Calu3 (cell line): ENCODE data around the gene PANX1. TPM values are rescaled to one million over a fixed set of nuclear protein-coding genes. Genes with fewer than 3 reads are reported as not detected.

ENCODE experiments used
- BruUV-seq: library from RNA; stranded (reverse); fragments of 400-500 nt; replicated peaks from 2 replicates; lab custom pipeline; 2021; lab: Mats Ljungman, UMichigan
- CTCF ChIA-PET: fragments of 300-600 bp; sonication (Branson Sonifier 250); formaldehyde crosslinking; loops from one replicate; lab custom pipeline; 2022; ENCODE audit warnings: antibody characterized with exemption; lab: Charles Lee
- DNase-seq: peaks from one replicate; pipeline ENCODE4 v3.0.0; 2022
- H3K27ac Mint-ChIP-seq: one replicate; pipeline ENCODE4 v1.8.0; 2022; ENCODE audit warnings: mixed read lengths; ENCODE audit not compliant: unreplicated experiment
- H3K27me3 Mint-ChIP-seq: one replicate; pipeline ENCODE4 v1.8.0; 2022; ENCODE audit warnings: mixed read lengths; ENCODE audit not compliant: unreplicated experiment
- H3K36me3 Mint-ChIP-seq: one replicate; pipeline ENCODE4 v1.8.0; 2022; ENCODE audit warnings: mild to moderate bottlenecking, moderate library complexity, mixed read lengths; ENCODE audit not compliant: insufficient read depth, unreplicated experiment
- H3K4me1 Mint-ChIP-seq: one replicate; pipeline ENCODE4 v1.8.0; 2022; ENCODE audit warnings: mild to moderate bottlenecking, low read depth, mixed read lengths; ENCODE audit not compliant: unreplicated experiment
- H3K4me3 Mint-ChIP-seq: one replicate; pipeline ENCODE4 v1.8.0; 2022; ENCODE audit warnings: mild to moderate bottlenecking, low read depth, moderate library complexity, mixed read lengths; ENCODE audit not compliant: unreplicated experiment
- H3K9me3 Mint-ChIP-seq: one replicate; pipeline ENCODE4 v1.8.0; 2022; ENCODE audit warnings: low read depth, mixed read lengths; ENCODE audit not compliant: unreplicated experiment
- CTCF ChIP-seq: fragments of 200-600 bp; IDR thresholded peaks from one replicate; pipeline ENCODE4 v1.8.0; 2022; ENCODE audit warnings: antibody characterized with exemption; ENCODE audit not compliant: unreplicated experiment
- intact Hi-C: fragments of 100-400 bp; cut with micrococcal nuclease; formaldehyde crosslinking; loops from one replicate; pipeline ENCODE4 v1.10.0; 2022; ENCODE audit not compliant: unreplicated experiment
- total RNA-seq: library from RNA; stranded (reverse); gene quantifications from 2 replicates; pipeline ENCODE4 v1.2.3, GENCODE V29; 2022

The PANX1 gene
- total RNA-seq, 1 experiment from 2014 or later: 20.2 TPM

- Mint-ChIP-seq H3K36me3 (no peaks in the 10 kb centered on the region), H3K4me1 (peaks cover 49% of the 10 kb centered on the region), H3K4me3 (no peak overlapping the region), H3K9me3 (no peaks in the 10 kb centered on the region), H3K27ac (no peak overlapping the region), H3K27me3 (no peaks in the 10 kb centered on the region)
- TF ChIP-seq CTCF: no peak
- CTCF ChIA-PET: no interaction called here
- intact Hi-C loops: no loop called here
- BruUV-seq: no TSS peak
- no peak for DNase-seq
Observed at GRCh38 chr11:94139416-94139815, 10.8 kb downstream of the PANX1 start.

GRCh38 chr11:94140154-94140655 is 11.6 kb downstream of the PANX1 start:
- intact Hi-C loops: no loop called here

GRCh38 chr11:94141511-94142307 is 13.1 kb downstream of the PANX1 start:
- H3K27ac Mint-ChIP-seq: no peak overlapping the region
- DNase-seq: no peak
- TF ChIP-seq CTCF: no peak
- intact Hi-C loops: no loop called here
- H3K27me3 Mint-ChIP-seq: no peaks in the 10 kb centered on the region
- H3K4me3 Mint-ChIP-seq: no peak overlapping the region
- H3K4me1 Mint-ChIP-seq: peaks cover 30% of the 10 kb centered on the region
- no TSS peak for BruUV-seq
- H3K9me3 Mint-ChIP-seq: no peaks in the 10 kb centered on the region
- H3K36me3 Mint-ChIP-seq: no peaks in the 10 kb centered on the region
- CTCF ChIA-PET: no interaction called here

More at GRCh38 chr11:94140154-94140655, 11.6 kb downstream of the PANX1 start:
- H3K4me3 Mint-ChIP-seq: no peak overlapping the region
- no peaks in the 10 kb centered on the region for H3K36me3 Mint-ChIP-seq
- TF ChIP-seq CTCF: no peak
- no TSS peak for BruUV-seq
- H3K4me1 Mint-ChIP-seq: peaks cover 45% of the 10 kb centered on the region
- no peak for DNase-seq
- no peaks in the 10 kb centered on the region for H3K27me3 Mint-ChIP-seq
- no peaks in the 10 kb centered on the region for H3K9me3 Mint-ChIP-seq
- CTCF ChIA-PET: no interaction called here
- no peak overlapping the region for H3K27ac Mint-ChIP-seq

- Mint-ChIP-seq H3K9me3 (no peaks in the 10 kb centered on the region), H3K4me1 (peaks cover 26% of the 10 kb centered on the region), H3K27ac (no peak overlapping the region), H3K36me3 (no peaks in the 10 kb centered on the region), H3K27me3 (no peaks in the 10 kb centered on the region), H3K4me3 (no peak overlapping the region)
- TF ChIP-seq CTCF: no peak
- DNase-seq: no peak
- BruUV-seq: no TSS peak
- CTCF ChIA-PET: no interaction called here
- intact Hi-C loops: no loop called here
Observed at GRCh38 chr11:94142308-94143281, 14.0 kb downstream of the PANX1 start.
